HG03039 (cell line): ENCODE measurements around the gene DLX3.

Experiments used
- ATAC-seq: cut with Tn5 transposase; IDR thresholded peaks from one replicate; pipeline ENCODE4 v1.9.1; 2021; ENCODE audit warnings: mild to moderate bottlenecking, moderate library complexity; ENCODE audit not compliant: unreplicated experiment

Gene DLX3

GRCh38 chr17:50024808-50025207, 29.8 kb upstream of the DLX3 start:
- no peak for ATAC-seq

- no peak for ATAC-seq
Observed at GRCh38 chr17:50023520-50023919, 28.5 kb upstream of the DLX3 start.

- no peak for ATAC-seq
Observed at GRCh38 chr17:50022463-50023130, 27.6 kb upstream of the DLX3 start.

GRCh38 chr17:50021681-50022370, 26.8 kb upstream of the DLX3 start:
- ATAC-seq, result no peak

- ATAC-seq, result no peak
Observed at GRCh38 chr17:50020841-50021599, 26.0 kb upstream of the DLX3 start.

- no peak for ATAC-seq
Observed at GRCh38 chr17:50018909-50019308, 23.9 kb upstream of the DLX3 start.

- ATAC-seq, result no peak
Observed at GRCh38 chr17:50015146-50015545, 20.1 kb upstream of the DLX3 start.

- ATAC-seq, result no peak
Observed at GRCh38 chr17:50014471-50015088, 19.6 kb upstream of the DLX3 start.

GRCh38 chr17:50013079-50013478, 18.1 kb upstream of the DLX3 start:
- ATAC-seq, result no peak

- ATAC-seq, result no peak
Observed at GRCh38 chr17:50009282-50009681, 14.3 kb upstream of the DLX3 start.

- ATAC-seq, result no peak
Observed at GRCh38 chr17:50003911-50004310, 8.9 kb upstream of the DLX3 start.

- no peak for ATAC-seq
Observed at GRCh38 chr17:49998836-49999511, 4.0 kb upstream of the DLX3 start.

- ATAC-seq, result no peak
Observed at GRCh38 chr17:49997773-49998703, 3.0 kb upstream of the DLX3 start.

- ATAC-seq, result no peak
Observed at GRCh38 chr17:49997301-49997650, 2.3 kb upstream of the DLX3 start.

GRCh38 chr17:49996495-49997300, 1.7 kb upstream of the DLX3 start:
- ATAC-seq, result no peak

- ATAC-seq, result no peak
Observed at GRCh38 chr17:49996121-49996494, 1.1 kb upstream of the DLX3 start.

- ATAC-seq, result no peak
Observed at GRCh38 chr17:49994085-49995054, 654 bp downstream of the DLX3 start.

- no peak for ATAC-seq
Observed at GRCh38 chr17:49993423-49994060, 1.5 kb downstream of the DLX3 start.
